SHP77 (cell line): ENCODE measurements around the gene KCNC1.

Source experiments
- DNase-seq, 2 experiments: peaks; one replicate each; lab custom pipeline; 2025; lab: John Stamatoyannopoulos, UW

The KCNC1 gene

GRCh38 chr11:17738151-17738973 lies 3.8 kb downstream of the KCNC1 start:
- no peak for DNase-seq

GRCh38 chr11:17739945-17740338 lies 5.4 kb downstream of the KCNC1 start:
- DNase-seq = no peak

GRCh38 chr11:17740649-17741235 lies 6.2 kb downstream of the KCNC1 start:
- no peak for DNase-seq

GRCh38 chr11:17741487-17741886 lies 6.9 kb downstream of the KCNC1 start:
- DNase-seq = no peak

GRCh38 chr11:17742019-17742418 lies 7.4 kb downstream of the KCNC1 start:
- DNase-seq = no peak

- no peak for DNase-seq
Measured at GRCh38 chr11:17743026-17743807, 8.6 kb downstream of the KCNC1 start.

GRCh38 chr11:17743808-17744119 lies 9.2 kb downstream of the KCNC1 start:
- DNase-seq = no peak

GRCh38 chr11:17744151-17744940 lies 9.8 kb downstream of the KCNC1 start:
- DNase-seq = no peak

GRCh38 chr11:17745023-17745772 lies 10.6 kb downstream of the KCNC1 start:
- no peak for DNase-seq

GRCh38 chr11:17746096-17746495 lies 11.5 kb downstream of the KCNC1 start:
- no peak for DNase-seq

- no peak for DNase-seq
Measured at GRCh38 chr11:17747131-17747955, 12.8 kb downstream of the KCNC1 start.

- DNase-seq = no peak
Measured at GRCh38 chr11:17748044-17748443, 13.5 kb downstream of the KCNC1 start.

GRCh38 chr11:17748761-17749721 lies 14.5 kb downstream of the KCNC1 start:
- DNase-seq = no peak

- DNase-seq = no peak
Measured at GRCh38 chr11:17750013-17750800, 15.6 kb downstream of the KCNC1 start.

- DNase-seq = no peak
Measured at GRCh38 chr11:17750801-17751165, 16.2 kb downstream of the KCNC1 start.

- no peak for DNase-seq
Measured at GRCh38 chr11:17751558-17751957, 17.0 kb downstream of the KCNC1 start.

- no peak for DNase-seq
Measured at GRCh38 chr11:17752144-17752543, 17.6 kb downstream of the KCNC1 start.

GRCh38 chr11:17753153-17753552 lies 18.6 kb downstream of the KCNC1 start:
- no peak for DNase-seq

- no peak for DNase-seq
Measured at GRCh38 chr11:17753641-17754040, 19.1 kb downstream of the KCNC1 start.
